IMR-90 (cell line): ENCODE measurements around the gene ENHO. TPM values are rescaled to one million over a fixed set of nuclear protein-coding genes. Genes with fewer than 3 reads are reported as not detected.

Experiments
- ATAC-seq: fragments of 200-7000 bp; cut with Tn5 transposase; 2 replicates; pipeline ENCODE4 v1.9.1; 2020; ENCODE audit warnings: low read depth, mild to moderate bottlenecking, moderate library complexity
- BruUV-seq: library from RNA; stranded (reverse); fragments of 400-500 nt; replicated peaks from 2 replicates; lab custom pipeline; 2021; lab: Mats Ljungman, UMichigan
- CTCF ChIA-PET: fragments of 300-600 bp; formaldehyde crosslinking; extraction: SDS; loops from one replicate; lab custom pipeline; 2021; ENCODE audit warnings: antibody characterized with exemption; lab: Yijun Ruan, JAX
- POLR2A ChIA-PET: fragments of 300-600 bp; sonication (Branson Sonifier 250); formaldehyde crosslinking; loops from one replicate; lab custom pipeline; 2022; ENCODE audit warnings: antibody characterized with exemption; ENCODE audit not compliant: unreplicated experiment; lab: Charles Lee
- DNase-seq: peaks from one replicate; pipeline ENCODE4 v3.0.0; 2013
- H2AFZ ChIP-seq: replicated peaks from 2 replicates; pipeline ENCODE3; 2013; ENCODE audit warnings: low read length, mild to moderate bottlenecking; ENCODE audit not compliant: poor library complexity
- H2AK5ac ChIP-seq: 2 replicates; pipeline ENCODE4 v1.6.1; 2013; ENCODE audit warnings: low read depth, low read length, inconsistent platforms
- H2AK9ac ChIP-seq: replicated peaks from 2 replicates; pipeline ENCODE3; 2013; ENCODE audit warnings: mild to moderate bottlenecking, low read depth, low read length, moderate library complexity; ENCODE audit not compliant: poor library complexity
- H2BK120ac ChIP-seq: 2 replicates; pipeline ENCODE4 v1.6.1; 2013; ENCODE audit warnings: low read depth, low read length, inconsistent platforms
- H2BK15ac ChIP-seq: 3 replicates; pipeline ENCODE4 v1.6.1; 2013; ENCODE audit warnings: low read depth, low read length, inconsistent platforms
- H2BK20ac ChIP-seq: 2 replicates; pipeline ENCODE4 v1.6.1; 2013; ENCODE audit warnings: low read depth, mild to moderate bottlenecking, inconsistent platforms, low read length, moderate library complexity
- H2BK5ac ChIP-seq: 2 replicates; pipeline ENCODE4 v1.6.1; 2013; ENCODE audit warnings: mild to moderate bottlenecking, low read depth, low read length, inconsistent platforms; ENCODE audit not compliant: poor library complexity, severe bottlenecking
- H3K14ac ChIP-seq: replicated peaks from 2 replicates; pipeline ENCODE4 v1.6.1; 2013; ENCODE audit warnings: low read depth, low read length, inconsistent platforms
- H3K18ac ChIP-seq: 2 replicates; pipeline ENCODE4 v1.6.1; 2013; ENCODE audit warnings: low read depth, low read length, control low read depth
- H3K23ac ChIP-seq: 2 replicates; pipeline ENCODE4 v1.6.1; 2013; ENCODE audit warnings: low read depth, low read length, inconsistent platforms
- H3K27ac ChIP-seq: 2 replicates; pipeline ENCODE4 v1.5.1; 2013; ENCODE audit warnings: mild to moderate bottlenecking, control low read depth, low read length; ENCODE audit not compliant: insufficient read depth
- H3K27me3 ChIP-seq: 2 replicates; pipeline ENCODE4 v1.6.1; 2013; ENCODE audit warnings: low read length; ENCODE audit not compliant: control insufficient read depth, insufficient read depth
- H3K36me3 ChIP-seq: 2 replicates; pipeline ENCODE4 v1.6.1; 2013; ENCODE audit warnings: low read length, mixed read lengths; ENCODE audit not compliant: control insufficient read depth, insufficient read depth
- H3K4ac ChIP-seq: 2 replicates; pipeline ENCODE4 v1.6.1; 2013; ENCODE audit warnings: low read depth, low read length, inconsistent platforms
- H3K4me1 ChIP-seq: 2 replicates; pipeline ENCODE4 v1.6.1; 2013; ENCODE audit warnings: low read length, mixed read lengths; ENCODE audit not compliant: control insufficient read depth, insufficient read depth
- H3K4me2 ChIP-seq: 2 replicates; pipeline ENCODE4 v1.6.1; 2013; ENCODE audit warnings: low read depth, mild to moderate bottlenecking, control low read depth, low read length, moderate library complexity
- H3K4me3 ChIP-seq: 2 replicates; pipeline ENCODE4 v1.5.1; 2013; ENCODE audit warnings: low read depth, mild to moderate bottlenecking, control low read depth, low read length, moderate library complexity; ENCODE audit not compliant: insufficient read depth
- H3K56ac ChIP-seq: 2 replicates; pipeline ENCODE4 v1.6.1; 2013; ENCODE audit warnings: low read length, inconsistent platforms; ENCODE audit not compliant: insufficient read depth; ENCODE audit errors: extremely low read depth
- H3K79me1 ChIP-seq, 2 experiments: 2 replicates each; pipeline ENCODE4 v1.6.1; 2013; ENCODE audit warnings: low read length in 2 of 2, inconsistent platforms in 1 of 2, low read depth in 1 of 2
- H3K9ac ChIP-seq: 2 replicates; pipeline ENCODE4 v1.6.1; 2013; ENCODE audit warnings: low read depth, low read length, control low read depth
- H3K9me1 ChIP-seq: 2 replicates; pipeline ENCODE4 v1.6.1; 2013; ENCODE audit warnings: low read length, inconsistent platforms; ENCODE audit not compliant: insufficient read depth
- H3K9me3 ChIP-seq: 2 replicates; pipeline ENCODE4 v1.6.1; 2013; ENCODE audit warnings: low read length; ENCODE audit not compliant: control insufficient read depth, insufficient read depth
- H4K20me1 ChIP-seq: 2 replicates; pipeline ENCODE4 v1.6.1; 2013; ENCODE audit warnings: low read length, inconsistent platforms; ENCODE audit not compliant: insufficient read depth
- H4K5ac ChIP-seq: 2 replicates; pipeline ENCODE4 v1.6.1; 2013; ENCODE audit warnings: mild to moderate bottlenecking, low read depth, low read length, control low read depth
- H4K8ac ChIP-seq, 2 experiments: 2 replicates each; pipeline ENCODE4 v1.6.1; 2013; ENCODE audit warnings: low read depth in 2 of 2, low read length in 2 of 2, control low read depth in 1 of 2, inconsistent platforms in 1 of 2
- H4K91ac ChIP-seq: 2 replicates; pipeline ENCODE4 v1.6.1; 2013; ENCODE audit warnings: low read depth, low read length, inconsistent platforms; ENCODE audit not compliant: insufficient read depth
- CHD1 ChIP-seq: IDR thresholded peaks from 2 replicates; pipeline ENCODE4 v1.6.1; 2012; ENCODE audit warnings: low read depth, low read length, improper control_type of control experiment
- CTCF ChIP-seq: conservative IDR thresholded peaks from 2 replicates; pipeline ENCODE4 v1.5.1; 2012; ENCODE audit warnings: mild to moderate bottlenecking, low read depth, low read length, improper control_type of control experiment
- FOS ChIP-seq: fragments of 150-350 bp; IDR thresholded peaks from 2 replicates; pipeline ENCODE4 v1.6.1; 2016; ENCODE audit warnings: low read depth, low read length
- MXI1 ChIP-seq: IDR thresholded peaks from 2 replicates; pipeline ENCODE4 v1.6.1; 2012; ENCODE audit warnings: low read depth, mild to moderate bottlenecking, low read length, moderate library complexity, borderline replicate concordance
- RAD21 ChIP-seq: IDR thresholded peaks from 2 replicates; pipeline ENCODE4 v1.6.1; 2012; ENCODE audit warnings: low read length, improper control_type of control experiment
- RCOR1 ChIP-seq: IDR thresholded peaks from 2 replicates; pipeline ENCODE4 v1.6.1; 2012; ENCODE audit warnings: mild to moderate bottlenecking, low read length, improper control_type of control experiment; ENCODE audit not compliant: insufficient replicate concordance
- SMC3 ChIP-seq: fragments of 150-350 bp; IDR thresholded peaks from 2 replicates; pipeline ENCODE4 v1.6.1; 2016; ENCODE audit warnings: low read depth, mild to moderate bottlenecking, antibody characterized with exemption, low read length, moderate library complexity
- WGBS, 2 experiments: methylation state at CpG; one replicate each; pipeline versions ENCODE4 v1.1.5 to v1.1.7; 2013; ENCODE audit warnings: missing lambda C conversion rate in 2 of 2; ENCODE audit not compliant: insufficient read length in 1 of 2; ENCODE audit errors: extremely low coverage in 2 of 2; 5-methylcytosine and 5-hydroxymethylcytosine counted together
- dilution Hi-C: fragments of 300-500 bp; cut with HindIII; formaldehyde crosslinking; loops from one replicate; pipeline ENCODE4 v1.14.3; 2018; ENCODE audit warnings: low sequenced_read_pairs; ENCODE audit not compliant: unreplicated experiment
- in situ Hi-C: fragments of 300-500 bp; cut with MboI; formaldehyde crosslinking; loops from 3 replicates; pipeline ENCODE4 v1.14.3; 2019; ENCODE audit warnings: low sequenced_read_pairs, inconsistent platforms, mixed read lengths
- intact Hi-C: fragments of 100-400 bp; cut with micrococcal nuclease; formaldehyde crosslinking; loops from 2 replicates; pipeline ENCODE4 v1.10.0; 2022
- polyA plus RNA-seq, 3 experiments: library from polyadenylated mRNA; depleted of rRNA; stranded (reverse); fragments of >200 nt; gene quantifications; 2 replicates each; pipeline ENCODE4 v1.2.3, GENCODE V29; 2012; ENCODE audit warnings: low replicate concordance in 1 of 3
- total RNA-seq: library from RNA; depleted of rRNA; stranded (reverse); fragments of >200 nt; gene quantifications from 2 replicates; pipeline ENCODE4 v1.2.3, GENCODE V29; 2012

ENHO gene
- total and polyA plus RNA-seq, 2 of the 4 experiments (the other 2 are of a cell fraction), result not detected

- no peak overlapping the region for H3K4me3 ChIP-seq
- ChIA-PET POLR2A (no interaction called here), CTCF (interaction anchor here (0.6 to 2.6 kb wide), 15 partner anchors 8 to 144 kb away, joined by 3 to 35 read pairs (median 4); no protein-coding TSS in a partner anchor)
- DNase-seq, result peak; percentile 51
- H3K4me1 ChIP-seq, result no peaks in the 10 kb centered on the region
- peaks cover 34% of the 10 kb centered on the region; the same call in 1 of the 2 replicates for H3K27me3 ChIP-seq
- no peak overlapping the region for H3K4ac ChIP-seq
- H2BK5ac ChIP-seq, result no peak overlapping the region
- no peak overlapping the region for H3K18ac ChIP-seq
- in situ Hi-C loops, result no loop called here
- H3K23ac ChIP-seq, result no peak overlapping the region
- WGBS, 2 experiments, result 10% methylated on average over 8 of the region's 13 CpGs; no CpG with 5 or more reads in 1 of the 2 experiments
- no peaks in the 10 kb centered on the region for H3K36me3 ChIP-seq
- no peak overlapping the region for H3K14ac ChIP-seq
- no peaks in the 10 kb centered on the region for H4K20me1 ChIP-seq
- H2AK5ac ChIP-seq, result no peak overlapping the region
- H3K9me3 ChIP-seq, result no peaks in the 10 kb centered on the region
- no peak overlapping the region for H3K9ac ChIP-seq
- no peak overlapping the region for H2AFZ ChIP-seq
- TF ChIP-seq CTCF (peak; percentile 95), RCOR1 (no peak), SMC3 (peak; percentile 90), FOS (no peak), CHD1 (no peak), RAD21 (peak; percentile 89), MXI1 (no peak)
- no peak overlapping the region for H3K4me2 ChIP-seq
- no peak overlapping the region for H2BK15ac ChIP-seq
- no peak overlapping the region for H3K56ac ChIP-seq
- no peak overlapping the region for H2BK120ac ChIP-seq
- no TSS peak for BruUV-seq
- intact Hi-C loops, result loop anchor here (1.0 to 5.0 kb wide), 6 partner anchors 43 to 216 kb away; no protein-coding TSS in a partner anchor
- no peak overlapping the region for H2AK9ac ChIP-seq
- H4K91ac ChIP-seq, result no peak overlapping the region
- ATAC-seq, result peak; percentile 97
- no peak overlapping the region for H4K5ac ChIP-seq
- H3K27ac ChIP-seq, result no peak overlapping the region
- dilution Hi-C loops, result no loop called here
- no peak overlapping the region for H4K8ac ChIP-seq
- H3K79me1 ChIP-seq, result no peaks in the 10 kb centered on the region
- no peak overlapping the region for H2BK20ac ChIP-seq
- peaks cover 3% of the 10 kb centered on the region; the same call in 1 of the 2 replicates for H3K9me1 ChIP-seq
Measured at GRCh38 chr9:34547960-34548611, 25.3 kb upstream of the ENHO start.
